GM12878 (cell line): ENCODE measurements around the gene NEMF. TPM values are rescaled to one million over a fixed set of nuclear protein-coding genes. Genes with fewer than 3 reads are reported as not detected.

ENCODE experiments used
- ATAC-seq: fragments of 200-7000 bp; cut with Tn5 transposase; 3 replicates; pipeline ENCODE4 v1.9.1; 2020; ENCODE audit warnings: mild to moderate bottlenecking, moderate library complexity
- BruUV-seq: library from RNA; stranded (reverse); fragments of 400-500 nt; replicated peaks from 2 replicates; lab custom pipeline; 2021; lab: Mats Ljungman, UMichigan
- CTCF ChIA-PET: fragments of 300-600 bp; sonication (Branson Sonifier 250); formaldehyde crosslinking; extraction: SDS; loops from one replicate; lab custom pipeline; 2021; ENCODE audit warnings: inconsistent platforms; lab: Yijun Ruan, JAX
- POLR2A ChIA-PET: fragments of 350-600 bp; formaldehyde crosslinking; extraction: SDS; loops from one replicate; lab custom pipeline; 2021; ENCODE audit warnings: inconsistent platforms; lab: Charles Lee
- RAD21 ChIA-PET: fragments of 300-600 bp; sonication (Branson Sonifier 250); formaldehyde crosslinking; loops from one replicate; lab custom pipeline; 2023; ENCODE audit warnings: antibody characterized with exemption; ENCODE audit not compliant: unreplicated experiment; lab: Charles Lee
- SMC1A ChIA-PET: fragments of 300-600 bp; sonication (Branson Sonifier 250); formaldehyde crosslinking; loops from one replicate; lab custom pipeline; 2023; ENCODE audit not compliant: unreplicated experiment, uncharacterized antibody; lab: Charles Lee
- DNase-seq: peaks from one replicate; pipeline ENCODE4 v3.0.0-alpha.2; 2011; ENCODE audit warnings: low read depth, low spot score
- FAIRE-seq: peaks from 3 replicates; lab custom pipeline; 2011; peaks lifted over from hg19 to GRCh38; lab: Jason Lieb, UNC
- H2AFZ ChIP-seq: 2 replicates; pipeline ENCODE4 v1.6.0; 2011; ENCODE audit warnings: low read depth, low read length, control low read depth; ENCODE audit not compliant: control insufficient read depth
- H3K27ac ChIP-seq: 2 replicates; pipeline ENCODE4 v1.5.1; 2011; ENCODE audit warnings: control low read depth; ENCODE audit not compliant: control insufficient read depth, insufficient read depth
- H3K27me3 ChIP-seq, 2 experiments: replicated peaks in 1 of 2; 2 replicates each; pipeline versions ENCODE4 v1.6.0 to v1.6.1; 2011; ENCODE audit warnings: low read length in 1 of 2; ENCODE audit not compliant: control insufficient read depth in 2 of 2, insufficient read depth in 2 of 2
- H3K36me3 ChIP-seq, 2 experiments: 2 replicates each; pipeline ENCODE4 v1.5.1; 2011; ENCODE audit warnings: low read length in 1 of 2; ENCODE audit not compliant: control insufficient read depth in 2 of 2, insufficient read depth in 2 of 2
- H3K4me1 ChIP-seq: 2 replicates; pipeline ENCODE4 v1.6.1; 2011; ENCODE audit warnings: mild to moderate bottlenecking, low read length, moderate library complexity, mixed read lengths; ENCODE audit not compliant: control insufficient read depth, insufficient read depth
- H3K4me2 ChIP-seq: 2 replicates; pipeline ENCODE4 v1.6.0; 2011; ENCODE audit warnings: control low read depth; ENCODE audit not compliant: control insufficient read depth, insufficient read depth
- H3K4me3 ChIP-seq: fragments of 200-600 bp; sonication (generic); 2 replicates; pipeline ENCODE4 v1.5.1; 2016
- H3K79me2 ChIP-seq: 2 replicates; pipeline ENCODE4 v1.6.0; 2011; ENCODE audit warnings: low read length; ENCODE audit not compliant: control insufficient read depth, insufficient read depth
- H3K9ac ChIP-seq: 2 replicates; pipeline ENCODE4 v1.8.0; 2011; ENCODE audit warnings: low read length, control low read depth, mixed read lengths; ENCODE audit not compliant: control insufficient read depth, insufficient read depth
- H3K9me3 ChIP-seq: replicated peaks from 3 replicates; pipeline ENCODE4 v1.5.1; 2011; ENCODE audit warnings: mild to moderate bottlenecking, low read length; ENCODE audit not compliant: control insufficient read depth, insufficient read depth
- H4K20me1 ChIP-seq: 2 replicates; pipeline ENCODE4 v1.6.0; 2011; ENCODE audit not compliant: control insufficient read depth, insufficient read depth
- BACH1 ChIP-seq: fragments of 450-650 bp; IDR thresholded peaks from 2 replicates; pipeline ENCODE4 v1.6.1; 2017; ENCODE audit warnings: mild to moderate bottlenecking, borderline replicate concordance
- IKZF2 ChIP-seq, 2 experiments: fragments of 450-650 bp; IDR thresholded peaks; 2 replicates each; pipeline ENCODE4 v1.6.1; 2017; ENCODE audit warnings: mild to moderate bottlenecking in 2 of 2, moderate library complexity in 2 of 2
- RBBP5 ChIP-seq: fragments of 200-600 bp; sonication (generic); conservative IDR thresholded peaks from 2 replicates; pipeline ENCODE4 v1.6.1; 2016
- SUPT20H ChIP-seq: IDR thresholded peaks from 2 replicates; pipeline ENCODE4 v1.6.1; 2011; ENCODE audit warnings: low read depth, mild to moderate bottlenecking, low read length, moderate library complexity, borderline replicate concordance; ENCODE audit not compliant: control insufficient read depth
- TCF3 ChIP-seq: IDR thresholded peaks from 2 replicates; pipeline ENCODE4 v1.6.1; 2012; ENCODE audit warnings: low read depth, mild to moderate bottlenecking, low read length, borderline replicate concordance; ENCODE audit not compliant: insufficient read depth
- WGBS: methylation state at CpG from one replicate; pipeline ENCODE4 v1.1.6; 2016; ENCODE audit warnings: low lambda C conversion rate; ENCODE audit not compliant: insufficient replicate concordance, insufficient coverage; ENCODE audit errors: missing lambda C conversion rate; 5-methylcytosine and 5-hydroxymethylcytosine counted together
- in situ Hi-C: fragments of 300-500 bp; cut with MboI; formaldehyde crosslinking; loops from 9 replicates; pipeline ENCODE4 v1.14.3; 2018; ENCODE audit warnings: mixed read lengths
- intact Hi-C: fragments of 100-400 bp; cut with micrococcal nuclease; formaldehyde crosslinking; loops from one replicate; pipeline ENCODE4 v1.14.2; 2022; ENCODE audit not compliant: unreplicated experiment
- polyA plus RNA-seq, 11 experiments: library from polyadenylated mRNA; depleted of rRNA in 4 of 11; unstranded in 6 of 11; stranded (reverse) in 5 of 11; fragments of >200 nt; fragmentation: Nextera tagmentation in 4 of 11; fragmentation: Illumina TruSeq in 1 of 11; extraction: Ambion mirVana in 4 of 11; extraction: Trizol in 1 of 11; gene quantifications; 1 replicate in 1 of 11; 2 replicates in 10 of 11; pipeline versions ENCODE4 v1.2.1 to v1.2.3, GENCODE V29; 2011 to 2016; ENCODE audit warnings: inconsistent platforms in 2 of 11, missing spikeins in 2 of 11, low read depth in 1 of 11
- total RNA-seq, 4 experiments: library from RNA; depleted of rRNA in 3 of 4; stranded (reverse); fragments of >200 nt in 3 of 4; fragmentation: Illumina TruSeq in 1 of 4; extraction: Trizol in 1 of 4; gene quantifications; 2 replicates each; pipeline versions ENCODE4 v1.2.1 to v1.2.3, GENCODE V29; 2013 to 2021
- TF ChIP-seq, protein P1 (sequence below): fragments of 450-650 bp; IDR thresholded peaks from 2 replicates; pipeline ENCODE4 v1.6.1; 2017; ENCODE audit warnings: antibody characterized with exemption, mild to moderate bottlenecking, moderate library complexity

NEMF gene
- total and polyA plus RNA-seq, 10 of the 15 experiments (the other 5 are each of a cell fraction or from before 2014, with no cell fraction given): 31.5 to 80.1 (median 61.1) TPM

DNA sequence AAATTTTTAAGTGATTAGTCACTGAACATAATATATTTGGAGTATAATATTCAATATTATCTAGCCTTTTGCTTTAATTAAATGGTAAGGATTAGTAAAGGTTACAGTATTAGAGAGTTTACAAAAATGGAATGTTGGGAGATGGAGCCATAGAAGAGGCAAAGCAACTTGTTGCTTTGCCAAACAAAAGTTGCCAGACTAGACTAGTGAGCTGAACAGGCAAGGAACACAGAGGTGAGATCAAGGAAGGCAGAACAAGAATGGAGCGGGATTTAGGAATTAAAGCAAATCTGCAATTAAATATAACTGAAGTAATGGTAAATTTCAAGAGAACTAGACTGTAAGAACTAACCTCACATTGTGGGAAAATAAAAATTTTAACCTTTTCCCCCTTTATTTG lies 45.4 kb upstream of the NEMF start:
- Histone ChIP-seq H3K4me2 (peak overlapping the region; percentile 64), H3K4me1 (no peaks in the 10 kb centered on the region), H3K9ac (peak overlapping the region; percentile 5; the same call in 1 of the 2 replicates), H3K4me3 (peak overlapping the region; percentile 58), H3K27me3 (no peaks in the 10 kb centered on the region), H2AFZ (no peak overlapping the region), H4K20me1 (no peaks in the 10 kb centered on the region), H3K79me2 (peaks cover 68% of the 10 kb centered on the region), H3K9me3 (no peaks in the 10 kb centered on the region), H3K36me3 (no peaks in the 10 kb centered on the region; a peak in 1 of 4 replicates), H3K27ac (peak overlapping the region; percentile 100)
- no TSS peak for BruUV-seq
- no peak for ATAC-seq
- no peak for DNase-seq
- CTCF ChIA-PET: interaction anchor here (0.6 to 1.0 kb wide), 4 partner anchors 10 to 751 kb away, joined by 3 to 5 read pairs (median 4); no protein-coding TSS in a partner anchor
- WGBS: 95% methylated on average over 1 of the region's 1 CpG
- RAD21 ChIA-PET: interaction anchor here (0.6 to 1.4 kb wide), 8 partner anchors 28 to 206 kb away, joined by 3 to 11 read pairs (median 4); no protein-coding TSS in a partner anchor
- in situ Hi-C loops (no loop called here), intact Hi-C loops (no loop called here)
- TF ChIP-seq, protein P1, sequence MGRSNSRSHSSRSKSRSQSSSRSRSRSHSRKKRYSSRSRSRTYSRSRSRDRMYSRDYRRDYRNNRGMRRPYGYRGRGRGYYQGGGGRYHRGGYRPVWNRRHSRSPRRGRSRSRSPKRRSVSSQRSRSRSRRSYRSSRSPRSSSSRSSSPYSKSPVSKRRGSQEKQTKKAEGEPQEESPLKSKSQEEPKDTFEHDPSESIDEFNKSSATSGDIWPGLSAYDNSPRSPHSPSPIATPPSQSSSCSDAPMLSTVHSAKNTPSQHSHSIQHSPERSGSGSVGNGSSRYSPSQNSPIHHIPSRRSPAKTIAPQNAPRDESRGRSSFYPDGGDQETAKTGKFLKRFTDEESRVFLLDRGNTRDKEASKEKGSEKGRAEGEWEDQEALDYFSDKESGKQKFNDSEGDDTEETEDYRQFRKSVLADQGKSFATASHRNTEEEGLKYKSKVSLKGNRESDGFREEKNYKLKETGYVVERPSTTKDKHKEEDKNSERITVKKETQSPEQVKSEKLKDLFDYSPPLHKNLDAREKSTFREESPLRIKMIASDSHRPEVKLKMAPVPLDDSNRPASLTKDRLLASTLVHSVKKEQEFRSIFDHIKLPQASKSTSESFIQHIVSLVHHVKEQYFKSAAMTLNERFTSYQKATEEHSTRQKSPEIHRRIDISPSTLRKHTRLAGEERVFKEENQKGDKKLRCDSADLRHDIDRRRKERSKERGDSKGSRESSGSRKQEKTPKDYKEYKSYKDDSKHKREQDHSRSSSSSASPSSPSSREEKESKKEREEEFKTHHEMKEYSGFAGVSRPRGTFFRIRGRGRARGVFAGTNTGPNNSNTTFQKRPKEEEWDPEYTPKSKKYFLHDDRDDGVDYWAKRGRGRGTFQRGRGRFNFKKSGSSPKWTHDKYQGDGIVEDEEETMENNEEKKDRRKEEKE: no peak
- TF ChIP-seq IKZF2 (IDR thresholded peaks at IDR 0.05): peak in 1 of 2 experiments; percentile 30; a peak in 1 of 4 replicates
- no peak for TF ChIP-seq SUPT20H
- TF ChIP-seq RBBP5: no peak
- TF ChIP-seq TCF3: no peak
- TF ChIP-seq BACH1: no peak
- no peak for FAIRE-seq
- SMC1A ChIA-PET: interaction anchor here (1.0 to 1.4 kb wide), 6 partner anchors 10 to 207 kb away, joined by 3 to 5 read pairs (median 4); no protein-coding TSS in a partner anchor
- POLR2A ChIA-PET: interaction anchor here (0.9 to 1.4 kb wide), 3 partner anchors 74 to 164 kb away, joined by 5 to 6 read pairs (median 6); no protein-coding TSS in a partner anchor
